Stimulated activated CD8-positive, alpha-beta memory T cell treated with anti-CD3 and anti-CD28 coated beads, Interleukin-12 subunit alpha, Interleukin-12 subunit beta, amount 100 ng/mL, for 1 hour (primary cell): ENCODE results near the gene CRYBG3.

ENCODE experiments used
- DNase-seq: peaks from one replicate; pipeline ENCODE4 v3.0.0-alpha.2; 2020; ENCODE audit warnings: low read depth

Gene CRYBG3

DNA sequence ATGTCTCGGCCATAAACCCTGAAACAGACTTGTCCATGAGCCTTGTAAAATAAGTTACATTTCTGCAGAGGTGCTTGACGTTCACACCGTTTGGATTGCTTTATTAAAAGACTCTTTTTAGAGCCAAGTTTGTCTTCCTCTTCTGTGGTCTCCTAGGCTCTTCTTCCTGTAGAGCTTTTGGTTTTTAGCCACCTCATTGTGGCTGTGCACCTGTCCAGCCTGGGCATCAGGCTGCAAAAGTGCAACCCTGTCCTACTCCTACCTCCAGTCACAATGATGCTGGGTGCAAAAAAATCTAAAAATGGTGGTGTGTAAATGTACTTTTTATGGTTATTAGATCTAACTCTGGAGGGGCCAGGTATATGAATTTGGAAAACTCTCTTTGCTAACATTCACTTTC is 153.2 kb downstream of the CRYBG3 start:
- no peak for DNase-seq

DNA sequence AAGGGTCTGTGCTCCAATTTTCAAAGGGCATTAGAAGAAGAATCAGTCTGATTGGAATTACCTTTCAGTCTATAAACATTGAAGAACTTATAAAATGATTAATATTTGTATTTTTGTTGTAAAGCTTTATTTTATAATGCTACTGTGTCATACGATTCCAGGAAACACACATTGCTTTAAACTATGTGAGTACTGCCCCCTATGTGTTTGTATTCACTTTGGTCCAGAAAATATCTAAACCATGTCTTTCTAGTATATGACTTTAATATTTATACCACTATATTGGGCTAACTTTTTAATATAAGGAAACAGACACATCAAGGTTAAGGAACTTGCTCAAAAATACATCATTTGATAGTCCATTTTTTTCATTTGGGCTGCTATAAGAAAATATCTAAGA is 153.7 kb downstream of the CRYBG3 start:
- no peak for DNase-seq

DNA sequence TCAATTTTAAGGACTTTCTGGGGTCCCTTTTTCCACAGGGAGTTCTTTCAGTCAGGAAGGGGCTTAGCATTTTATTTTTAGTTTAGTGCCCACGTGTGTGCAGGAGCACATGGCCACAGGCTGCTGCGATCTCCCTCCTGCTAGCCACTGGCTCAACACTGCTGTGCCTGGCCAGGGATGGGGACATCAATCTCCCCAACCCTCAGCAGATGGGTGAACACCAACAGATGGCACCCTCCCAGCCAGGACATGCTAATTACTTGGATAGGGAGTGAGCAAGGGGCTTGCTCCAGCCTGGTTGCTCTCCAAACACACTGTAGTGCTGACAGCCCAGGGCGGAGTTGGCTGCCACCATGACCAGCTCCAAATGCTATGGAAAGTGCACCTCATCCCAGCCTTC is 157.8 kb downstream of the CRYBG3 start:
- DNase-seq: no peak

DNA sequence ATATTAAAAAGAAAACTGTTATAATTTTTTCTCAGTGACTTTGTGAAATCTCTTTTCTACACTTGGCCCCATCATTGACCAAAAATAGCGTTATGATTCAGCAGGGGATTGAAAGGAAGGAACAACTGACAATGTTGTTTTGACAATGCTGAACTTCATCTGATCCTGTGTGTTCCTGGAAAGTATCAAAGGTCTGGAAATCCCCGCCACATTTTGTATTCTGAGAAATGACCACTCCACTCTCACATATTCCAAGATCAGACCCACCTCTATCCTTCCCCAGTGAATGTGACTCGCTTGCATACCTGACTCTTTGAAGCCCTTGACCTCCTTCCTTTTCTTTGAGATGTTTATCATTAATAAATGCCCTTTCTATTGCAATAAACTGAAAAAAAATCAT is 160.1 kb downstream of the CRYBG3 start:
- DNase-seq: no peak

DNA sequence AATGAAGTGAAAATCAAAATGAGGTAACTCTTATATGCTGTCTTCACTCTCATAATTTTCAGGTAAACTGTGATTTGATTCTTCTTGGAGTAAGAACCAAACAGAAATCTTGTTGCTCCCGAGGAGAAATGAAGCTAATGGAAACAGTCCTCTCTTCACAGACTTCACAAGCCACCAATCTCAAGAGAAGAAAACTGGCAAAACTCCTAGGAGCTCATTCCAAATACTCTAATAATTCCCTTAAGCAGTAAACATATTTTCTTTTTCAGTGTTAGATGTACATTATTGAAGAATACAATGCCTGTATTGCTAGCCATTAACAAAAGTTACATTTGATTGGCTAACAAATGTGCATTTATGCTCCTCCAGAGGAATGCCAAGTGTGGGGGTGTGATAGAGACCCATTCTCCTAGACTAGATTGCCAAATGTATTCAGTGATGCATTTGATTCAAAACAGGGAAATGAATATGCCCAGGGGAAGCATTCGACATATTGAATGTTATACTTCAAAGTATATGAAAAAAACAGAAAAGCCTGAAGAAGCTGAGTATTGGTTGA is 162.2 kb downstream of the CRYBG3 start:
- no peak for DNase-seq

DNA sequence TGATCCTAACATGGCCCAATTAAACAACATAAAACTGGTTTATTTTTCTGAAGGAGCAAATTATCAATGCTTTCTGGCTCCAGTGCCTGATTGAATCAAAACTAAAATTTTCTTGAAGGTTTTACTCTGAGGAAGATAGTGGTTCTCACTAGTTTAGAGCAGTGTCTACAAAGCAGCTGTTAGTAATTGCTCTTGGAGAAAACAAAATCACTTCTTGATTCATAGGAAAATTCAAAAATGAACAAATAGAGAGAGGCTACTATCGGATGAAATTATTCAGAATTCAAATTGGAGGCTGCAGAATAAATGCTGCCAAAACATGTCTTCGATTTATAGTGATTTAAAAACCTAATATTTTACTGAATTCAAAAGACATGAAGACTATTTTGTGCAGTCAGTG is 165.5 kb downstream of the CRYBG3 start:
- no peak for DNase-seq

DNA sequence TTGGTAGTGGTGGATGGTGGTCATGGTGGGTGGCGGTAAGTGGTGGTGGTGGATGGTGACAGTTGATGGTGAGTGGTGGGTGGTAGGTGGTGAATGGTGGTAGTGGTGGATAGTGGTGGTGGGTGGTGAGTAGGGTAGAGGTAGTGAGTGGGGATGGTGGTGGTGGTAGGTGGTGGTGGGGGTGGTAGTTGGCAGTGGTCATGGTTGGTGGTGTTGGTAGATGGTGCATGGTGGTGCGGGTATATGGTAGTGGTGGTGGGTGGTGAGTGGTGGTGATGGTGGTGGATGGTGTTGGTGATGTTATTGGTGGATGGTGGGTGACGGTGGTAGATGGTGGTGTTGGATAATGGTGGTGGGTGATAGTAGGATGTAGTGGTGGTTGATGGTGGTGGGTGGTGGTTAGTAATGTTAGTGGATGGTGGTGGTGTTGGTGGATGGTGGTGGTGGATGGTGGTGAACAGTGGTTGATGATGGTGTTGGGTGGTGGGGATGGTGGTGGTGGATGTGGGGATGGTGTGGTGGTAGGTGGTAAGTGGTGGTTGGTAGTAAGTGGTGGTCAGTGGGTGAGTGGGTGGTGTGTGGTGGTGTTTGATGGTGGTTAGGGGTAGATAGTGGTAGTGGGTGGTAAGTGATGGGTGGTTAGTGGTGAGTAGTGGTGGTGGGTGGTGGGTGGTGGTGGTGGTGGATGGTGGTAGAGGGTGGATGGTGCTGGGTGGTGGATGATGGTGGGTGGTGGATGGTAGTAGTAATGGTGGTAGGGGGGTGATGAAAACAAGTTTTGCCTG is 167.2 kb downstream of the CRYBG3 start:
- no peak for DNase-seq

DNA sequence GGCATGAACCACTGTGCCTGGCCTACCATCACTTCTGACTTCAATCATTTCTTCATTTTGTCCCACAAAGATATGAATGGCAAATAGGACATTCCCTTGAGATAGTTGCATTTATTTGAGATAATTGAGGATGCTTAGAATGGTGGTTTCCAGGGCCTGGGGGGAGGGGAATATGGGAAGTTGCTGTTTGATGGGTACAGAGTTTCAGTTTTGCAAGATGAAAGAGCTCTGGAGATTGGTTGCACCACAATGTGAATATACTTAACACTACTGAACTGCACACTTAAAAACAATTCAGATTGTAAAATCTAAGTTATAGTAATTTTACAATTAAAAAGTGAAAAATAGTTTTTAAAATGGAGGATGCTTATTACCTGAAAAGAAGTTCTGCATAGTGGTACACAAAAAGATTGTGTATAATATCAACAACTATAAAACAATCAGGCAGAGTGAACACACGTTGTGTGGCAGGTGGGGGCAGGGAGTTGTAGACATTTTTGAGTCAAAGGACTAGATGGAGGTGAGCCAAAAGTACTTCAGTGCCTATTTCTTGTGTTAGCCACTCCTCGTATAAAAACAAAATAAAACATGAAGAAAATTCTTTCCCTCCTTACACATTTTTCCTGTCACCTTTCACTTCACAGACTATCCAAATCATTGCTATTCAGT is 168.9 kb downstream of the CRYBG3 start:
- no peak for DNase-seq

DNA sequence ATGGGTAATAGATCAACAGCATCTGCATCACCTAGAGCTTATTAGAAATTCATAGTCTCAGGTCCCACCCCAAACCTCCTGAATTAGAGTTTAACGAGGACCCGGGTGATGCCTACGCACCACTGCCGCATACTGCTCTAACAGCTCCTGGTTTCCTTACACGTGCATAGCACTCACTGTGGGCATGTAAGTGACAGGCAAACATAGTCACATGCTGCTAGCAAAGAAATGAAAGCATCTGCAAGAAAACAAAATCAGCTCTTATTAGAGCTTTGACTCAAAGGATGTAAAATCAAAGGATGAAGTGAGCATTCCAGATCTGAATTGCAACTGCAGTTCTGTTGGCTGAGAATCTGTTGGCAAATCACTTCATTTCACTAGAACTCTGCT is 169.5 kb downstream of the CRYBG3 start:
- no peak for DNase-seq

DNA sequence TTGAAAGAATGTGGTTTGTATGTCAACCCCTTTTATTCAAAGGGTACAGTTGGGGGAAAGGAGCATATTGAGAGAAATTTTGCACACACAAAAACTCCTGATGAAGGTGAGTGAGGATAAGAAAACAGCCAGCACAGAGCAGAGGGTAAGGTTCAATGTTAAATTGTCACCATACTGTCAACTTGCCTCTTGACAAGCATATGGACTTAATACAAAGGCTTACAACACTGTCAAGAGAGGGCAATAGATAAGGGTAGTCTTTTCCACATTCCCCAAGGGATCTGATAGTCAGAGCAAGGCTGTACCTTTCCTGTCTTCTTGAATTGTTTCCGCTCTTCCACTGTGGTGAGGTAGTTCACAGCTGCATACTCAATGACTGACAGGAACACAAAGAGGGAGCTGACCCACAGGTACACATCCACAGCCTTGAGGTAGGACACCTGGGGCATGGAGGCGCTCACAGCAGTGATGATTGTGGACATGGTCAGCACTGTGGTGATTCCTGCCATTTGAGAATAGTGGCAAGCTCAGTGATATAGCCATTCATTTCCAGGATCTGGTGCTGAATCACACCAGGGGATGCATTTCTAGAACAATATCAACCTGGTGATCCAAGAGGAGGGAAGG is 170.8 kb downstream of the CRYBG3 start:
- DNase-seq: no peak

DNA sequence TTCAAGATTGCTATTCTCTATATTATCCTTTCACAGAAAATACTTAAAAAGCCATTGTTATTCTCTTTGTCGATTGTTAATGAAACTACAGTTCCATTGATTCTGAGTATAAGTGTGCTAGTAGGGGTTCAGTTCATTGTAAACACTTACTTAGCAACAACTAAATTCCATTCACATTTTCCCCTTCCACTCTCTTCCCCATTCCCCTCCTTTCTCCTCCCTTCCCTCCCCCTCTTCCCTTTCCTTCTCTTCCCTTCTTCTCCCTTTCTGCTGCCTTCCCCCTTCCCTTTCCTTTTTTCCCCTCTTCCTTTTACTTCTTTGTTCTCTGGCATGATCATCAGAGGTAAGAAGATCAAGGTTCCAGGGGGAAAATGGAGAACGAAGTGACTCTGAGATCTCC is 171.7 kb downstream of the CRYBG3 start:
- DNase-seq: no peak

DNA sequence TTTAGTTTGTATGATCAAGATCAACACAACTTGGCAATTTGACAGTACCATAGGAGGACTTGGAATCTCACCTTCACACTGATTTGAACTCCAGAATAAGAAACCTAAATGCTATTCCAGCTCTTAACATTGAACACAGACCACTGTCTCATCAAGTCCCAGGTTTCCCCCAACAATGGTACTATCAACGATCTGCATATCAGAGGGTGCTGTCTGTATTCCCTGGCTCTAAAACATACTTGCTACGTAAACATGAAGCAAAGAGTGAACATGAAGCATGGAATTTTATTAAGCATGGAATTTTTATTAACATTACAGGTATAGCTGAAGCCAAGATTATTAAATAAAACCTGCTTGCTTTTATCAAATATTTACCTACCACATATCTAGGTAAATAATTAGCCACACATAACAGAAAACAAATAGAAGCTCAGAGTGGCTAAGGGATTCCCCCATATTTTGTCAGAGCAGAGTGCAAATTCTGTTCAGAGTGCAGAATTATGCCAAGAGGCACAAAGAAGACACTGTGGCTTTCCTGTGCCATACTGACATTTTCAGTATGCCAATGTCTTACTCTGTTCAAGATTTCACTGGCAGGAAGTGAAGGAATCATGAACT is 172.6 kb downstream of the CRYBG3 start:
- DNase-seq: no peak
